Measurements from ENCODE around the gene PCNX1.

PCNX1 gene

GRCh38 chr14:71150737-71151136 lies 243.5 kb downstream of the PCNX1 start:
- DNase-seq (ENCODE audit: low read depth, low spot score): no peak

- DNase-seq (ENCODE audit: low read depth, low spot score): peak; percentile 50
Observed at GRCh38 chr14:71155743-71156142, 248.5 kb downstream of the PCNX1 start.

GRCh38 chr14:71163050-71163841 lies 256.0 kb downstream of the PCNX1 start:
- no peak for DNase-seq (ENCODE audit: low read depth, low spot score)

GRCh38 chr14:71163842-71164629 lies 256.8 kb downstream of the PCNX1 start:
- no peak for DNase-seq (ENCODE audit: low read depth, low spot score)
